Neural cell (in vitro differentiated cells): Measurements from ENCODE around the gene ARPC5. TPM values are rescaled to one million over a fixed set of nuclear protein-coding genes. Genes with fewer than 3 reads are reported as not detected.
"Not testable (repeated sequence)": the region's sequence is repeated elsewhere in the genome, so short reads cannot be mapped to it uniquely, and the experiment has no call there.

Experiments
- H2AFZ ChIP-seq: fragments of 200-600, 300-800 bp; sonication (generic), shearing (Covaris generic); 2 replicates; pipeline ENCODE4 v1.6.0; 2014; ENCODE audit warnings: low read depth, mild to moderate bottlenecking, antibody characterized with exemption, low read length, moderate library complexity
- H3F3A ChIP-seq: fragments of 200-600 bp; shearing (Covaris generic); 2 replicates; pipeline ENCODE4 v1.6.1; 2016; ENCODE audit warnings: mild to moderate bottlenecking, moderate library complexity, mixed read lengths, antibody characterized with exemption, low read length; ENCODE audit not compliant: insufficient read depth, poor library complexity, severe bottlenecking
- H3K27ac ChIP-seq: fragments of 200-600, 300-800 bp; sonication (generic), shearing (Covaris generic); 2 replicates; pipeline ENCODE4 v1.5.1; 2014; ENCODE audit warnings: mild to moderate bottlenecking, low read length, moderate library complexity
- H3K27me3 ChIP-seq: fragments of 300-800, 200-600 bp; sonication (generic), shearing (Covaris generic); 2 replicates; pipeline ENCODE4 v1.6.0; 2014; ENCODE audit warnings: mild to moderate bottlenecking, low read depth, low read length, moderate library complexity; ENCODE audit not compliant: insufficient read depth
- H3K36me3 ChIP-seq: fragments of 300-800, 200-600 bp; sonication (generic), shearing (Covaris generic); 2 replicates; pipeline ENCODE4 v1.5.1; 2014; ENCODE audit warnings: mild to moderate bottlenecking, antibody characterized with exemption, low read length, moderate library complexity; ENCODE audit not compliant: insufficient read depth
- H3K4me2 ChIP-seq: fragments of 300-800, 200-600 bp; sonication (generic), shearing (Covaris generic); 2 replicates; pipeline ENCODE4 v1.6.0; 2014; ENCODE audit warnings: mild to moderate bottlenecking, low read length
- H3K4me3 ChIP-seq: fragments of 300-800, 200-600 bp; sonication (generic), shearing (Covaris generic); 2 replicates; pipeline ENCODE4 v1.5.1; 2014; ENCODE audit warnings: mild to moderate bottlenecking, low read length, moderate library complexity
- H3K79me2 ChIP-seq: fragments of 200-600 bp; shearing (Covaris generic); replicated peaks from 2 replicates; pipeline ENCODE4 v1.6.0; 2014; ENCODE audit warnings: mild to moderate bottlenecking, low read length, moderate library complexity; ENCODE audit not compliant: insufficient read depth
- H3K9ac ChIP-seq: fragments of 300-800, 200-600 bp; sonication (generic), shearing (Covaris generic); 2 replicates; pipeline ENCODE4 v1.6.1; 2016; ENCODE audit warnings: mild to moderate bottlenecking, low read length, mixed read lengths
- H3K9me2 ChIP-seq: fragments of 200-600 bp; shearing (Covaris generic); 2 replicates; pipeline ENCODE4 v1.6.1; 2016; ENCODE audit warnings: mild to moderate bottlenecking, low read length, mixed read lengths; ENCODE audit not compliant: insufficient read depth
- H3K9me3 ChIP-seq: fragments of 200-600, 300-800 bp; sonication (generic), shearing (Covaris generic); 2 replicates; pipeline ENCODE4 v1.6.1; 2016; ENCODE audit warnings: mild to moderate bottlenecking, mixed run types, low read length, moderate library complexity, mixed read lengths
- H4K20me1 ChIP-seq: fragments of 200-600 bp; shearing (Covaris generic); 2 replicates; pipeline ENCODE4 v1.6.1; 2016; ENCODE audit warnings: mild to moderate bottlenecking, mixed run types; ENCODE audit not compliant: insufficient read depth
- EP300 ChIP-seq: fragments of 450-650 bp; conservative IDR thresholded peaks from 2 replicates; pipeline ENCODE4 v1.6.1; 2014; ENCODE audit warnings: antibody characterized with exemption, mild to moderate bottlenecking, moderate library complexity; ENCODE audit not compliant: poor library complexity, severe bottlenecking
- EZH2 ChIP-seq: fragments of 200-600, 300-800 bp; shearing (Covaris generic), sonication (generic); IDR thresholded peaks from 2 replicates; pipeline ENCODE4 v1.6.1; 2014; ENCODE audit warnings: antibody characterized with exemption, low read length, borderline replicate concordance, mild to moderate bottlenecking; ENCODE audit not compliant: insufficient read depth, poor library complexity, severe bottlenecking
- MXI1 ChIP-seq: fragments of 450-650 bp; conservative IDR thresholded peaks from 2 replicates; pipeline ENCODE4 v1.6.1; 2014; ENCODE audit warnings: antibody characterized with exemption, mild to moderate bottlenecking; ENCODE audit not compliant: poor library complexity, severe bottlenecking
- POLR2AphosphoS5 ChIP-seq: IDR thresholded peaks from 2 replicates; pipeline ENCODE4 v1.6.1; 2012
- RAD21 ChIP-seq: fragments of 450-650 bp; conservative IDR thresholded peaks from 2 replicates; pipeline ENCODE4 v1.6.1; 2014; ENCODE audit warnings: antibody characterized with exemption, mild to moderate bottlenecking, moderate library complexity
- SMC3 ChIP-seq: fragments of 450-650 bp; conservative IDR thresholded peaks from 2 replicates; pipeline ENCODE4 v1.6.1; 2014; ENCODE audit warnings: antibody characterized with exemption, mild to moderate bottlenecking, moderate library complexity; ENCODE audit not compliant: poor library complexity
- TAF1 ChIP-seq: IDR thresholded peaks from 2 replicates; pipeline ENCODE4 v1.6.1; 2012; ENCODE audit warnings: low read depth
- polyA plus RNA-seq: library from polyadenylated mRNA; depleted of rRNA; stranded (reverse); fragments of >200 nt; gene quantifications from 2 replicates; pipeline ENCODE4 v1.2.3, GENCODE V29; 2014
- TF ChIP-seq, protein P1 (sequence below): fragments of 450-650 bp; IDR thresholded peaks from 2 replicates; pipeline ENCODE4 v1.5.1; 2014; ENCODE audit warnings: antibody characterized with exemption, mild to moderate bottlenecking, moderate library complexity; ENCODE audit not compliant: poor library complexity, severe bottlenecking
- TF ChIP-seq, protein P2 (sequence below): IDR thresholded peaks from 2 replicates; pipeline ENCODE4 v1.6.1; 2012; ENCODE audit warnings: borderline replicate concordance

Gene ARPC5
- polyA plus RNA-seq, 1 donor from 2014 or later, result 197 TPM

DNA sequence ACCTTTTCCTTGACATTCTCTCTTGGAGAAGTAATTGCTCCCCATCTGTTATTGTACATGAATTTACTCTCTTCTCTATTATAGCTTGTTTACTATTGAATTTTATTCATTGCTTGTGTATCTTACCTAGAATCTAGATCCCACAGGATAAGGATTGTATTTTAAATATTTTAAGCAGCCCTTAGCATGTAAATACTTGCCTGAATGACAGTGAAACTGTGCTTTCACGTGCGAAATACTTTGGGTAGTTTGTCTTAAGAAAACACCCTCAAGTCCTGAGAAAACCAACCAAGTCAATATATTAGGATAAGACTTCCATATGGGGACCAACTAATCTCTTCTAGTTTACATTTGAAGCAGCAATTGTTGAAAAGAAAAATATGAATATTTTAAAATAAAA is 15.3 kb downstream of the ARPC5 start:
- H3K27me3 ChIP-seq, result no peaks in the 10 kb centered on the region
- TF ChIP-seq SMC3 (no peak), EP300 (no peak), POLR2AphosphoS5 (no peak), RAD21 (no peak), TAF1 (no peak), EZH2 (no peak), MXI1 (no peak)
- TF ChIP-seq, protein P1, sequence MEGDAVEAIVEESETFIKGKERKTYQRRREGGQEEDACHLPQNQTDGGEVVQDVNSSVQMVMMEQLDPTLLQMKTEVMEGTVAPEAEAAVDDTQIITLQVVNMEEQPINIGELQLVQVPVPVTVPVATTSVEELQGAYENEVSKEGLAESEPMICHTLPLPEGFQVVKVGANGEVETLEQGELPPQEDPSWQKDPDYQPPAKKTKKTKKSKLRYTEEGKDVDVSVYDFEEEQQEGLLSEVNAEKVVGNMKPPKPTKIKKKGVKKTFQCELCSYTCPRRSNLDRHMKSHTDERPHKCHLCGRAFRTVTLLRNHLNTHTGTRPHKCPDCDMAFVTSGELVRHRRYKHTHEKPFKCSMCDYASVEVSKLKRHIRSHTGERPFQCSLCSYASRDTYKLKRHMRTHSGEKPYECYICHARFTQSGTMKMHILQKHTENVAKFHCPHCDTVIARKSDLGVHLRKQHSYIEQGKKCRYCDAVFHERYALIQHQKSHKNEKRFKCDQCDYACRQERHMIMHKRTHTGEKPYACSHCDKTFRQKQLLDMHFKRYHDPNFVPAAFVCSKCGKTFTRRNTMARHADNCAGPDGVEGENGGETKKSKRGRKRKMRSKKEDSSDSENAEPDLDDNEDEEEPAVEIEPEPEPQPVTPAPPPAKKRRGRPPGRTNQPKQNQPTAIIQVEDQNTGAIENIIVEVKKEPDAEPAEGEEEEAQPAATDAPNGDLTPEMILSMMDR, result no peak
- TF ChIP-seq, protein P2, sequence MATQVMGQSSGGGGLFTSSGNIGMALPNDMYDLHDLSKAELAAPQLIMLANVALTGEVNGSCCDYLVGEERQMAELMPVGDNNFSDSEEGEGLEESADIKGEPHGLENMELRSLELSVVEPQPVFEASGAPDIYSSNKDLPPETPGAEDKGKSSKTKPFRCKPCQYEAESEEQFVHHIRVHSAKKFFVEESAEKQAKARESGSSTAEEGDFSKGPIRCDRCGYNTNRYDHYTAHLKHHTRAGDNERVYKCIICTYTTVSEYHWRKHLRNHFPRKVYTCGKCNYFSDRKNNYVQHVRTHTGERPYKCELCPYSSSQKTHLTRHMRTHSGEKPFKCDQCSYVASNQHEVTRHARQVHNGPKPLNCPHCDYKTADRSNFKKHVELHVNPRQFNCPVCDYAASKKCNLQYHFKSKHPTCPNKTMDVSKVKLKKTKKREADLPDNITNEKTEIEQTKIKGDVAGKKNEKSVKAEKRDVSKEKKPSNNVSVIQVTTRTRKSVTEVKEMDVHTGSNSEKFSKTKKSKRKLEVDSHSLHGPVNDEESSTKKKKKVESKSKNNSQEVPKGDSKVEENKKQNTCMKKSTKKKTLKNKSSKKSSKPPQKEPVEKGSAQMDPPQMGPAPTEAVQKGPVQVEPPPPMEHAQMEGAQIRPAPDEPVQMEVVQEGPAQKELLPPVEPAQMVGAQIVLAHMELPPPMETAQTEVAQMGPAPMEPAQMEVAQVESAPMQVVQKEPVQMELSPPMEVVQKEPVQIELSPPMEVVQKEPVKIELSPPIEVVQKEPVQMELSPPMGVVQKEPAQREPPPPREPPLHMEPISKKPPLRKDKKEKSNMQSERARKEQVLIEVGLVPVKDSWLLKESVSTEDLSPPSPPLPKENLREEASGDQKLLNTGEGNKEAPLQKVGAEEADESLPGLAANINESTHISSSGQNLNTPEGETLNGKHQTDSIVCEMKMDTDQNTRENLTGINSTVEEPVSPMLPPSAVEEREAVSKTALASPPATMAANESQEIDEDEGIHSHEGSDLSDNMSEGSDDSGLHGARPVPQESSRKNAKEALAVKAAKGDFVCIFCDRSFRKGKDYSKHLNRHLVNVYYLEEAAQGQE, result no peak
- H3K9me2 ChIP-seq, result no peaks in the 10 kb centered on the region
- H3K9ac ChIP-seq, result no peak overlapping the region
- no peaks in the 10 kb centered on the region for H3K79me2 ChIP-seq
- no peaks in the 10 kb centered on the region for H4K20me1 ChIP-seq
- no peak overlapping the region for H3K4me2 ChIP-seq
- H3K4me3 ChIP-seq, result no peak overlapping the region
- H3F3A ChIP-seq, result no peaks in the 10 kb centered on the region
- H3K9me3 ChIP-seq, result no peaks in the 10 kb centered on the region
- H3K27ac ChIP-seq, result no peak overlapping the region
- H3K36me3 ChIP-seq, result no peaks in the 10 kb centered on the region
- H2AFZ ChIP-seq, result no peak overlapping the region

DNA sequence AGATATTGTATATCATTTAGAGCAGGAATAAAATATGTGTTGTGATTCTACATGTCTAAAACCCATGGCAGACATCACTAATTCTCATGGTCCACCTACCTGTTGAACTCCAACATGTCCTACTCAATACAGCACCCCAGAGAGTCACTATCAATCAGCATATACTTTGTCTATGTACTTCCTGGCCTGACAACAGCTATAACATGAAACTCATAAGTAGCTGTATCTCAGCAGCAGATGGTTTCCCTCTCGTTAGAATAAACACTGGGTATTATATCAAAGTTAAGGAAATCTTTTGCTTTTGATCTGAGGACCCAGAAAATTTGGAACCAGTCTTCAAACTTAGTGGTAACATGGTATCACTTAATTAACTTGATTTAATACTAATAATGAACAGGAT is 15.8 kb downstream of the ARPC5 start:
- no peak overlapping the region for H3K9ac ChIP-seq
- H3K27me3 ChIP-seq, result no peaks in the 10 kb centered on the region
- H3K27ac ChIP-seq, result no peak overlapping the region
- TF ChIP-seq POLR2AphosphoS5 (no peak), EZH2 (no peak), EP300 (no peak), TAF1 (no peak), RAD21 (no peak), MXI1 (no peak), SMC3 (no peak)
- TF ChIP-seq, protein P2, result no peak
- TF ChIP-seq, protein P1, result no peak
- H2AFZ ChIP-seq, result no peak overlapping the region
- no peaks in the 10 kb centered on the region for H3F3A ChIP-seq
- H3K9me2 ChIP-seq, result no peaks in the 10 kb centered on the region
- H3K36me3 ChIP-seq, result no peaks in the 10 kb centered on the region
- no peak overlapping the region for H3K4me2 ChIP-seq
- H3K4me3 ChIP-seq, result no peak overlapping the region
- H3K79me2 ChIP-seq, result no peaks in the 10 kb centered on the region
- no peaks in the 10 kb centered on the region for H3K9me3 ChIP-seq
- no peaks in the 10 kb centered on the region for H4K20me1 ChIP-seq

DNA sequence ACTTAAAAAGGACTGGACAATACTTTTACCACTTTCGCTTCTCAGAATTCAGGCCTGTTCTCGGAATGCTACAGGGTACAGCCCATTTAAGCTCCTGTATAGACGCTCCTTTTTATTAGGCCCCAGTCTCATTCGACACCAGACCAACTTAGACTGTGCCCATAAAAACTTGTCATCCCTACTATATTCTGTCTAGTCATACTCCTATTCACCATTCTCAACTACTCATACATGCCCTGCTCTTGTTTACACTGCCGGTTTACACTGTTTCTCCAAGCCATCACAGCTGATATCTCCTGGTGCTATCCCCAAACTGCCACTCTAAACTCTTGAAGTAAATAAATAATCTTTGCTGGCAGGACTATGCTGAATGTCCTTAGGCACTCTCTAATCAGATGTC is 17.4 kb downstream of the ARPC5 start:
- not testable (repeated sequence) for H3K9me3 ChIP-seq, H4K20me1 ChIP-seq, H3K27me3 ChIP-seq, H3K27ac ChIP-seq, H3F3A ChIP-seq, H3K79me2 ChIP-seq, H3K9me2 ChIP-seq, H2AFZ ChIP-seq, H3K4me3 ChIP-seq, H3K4me2 ChIP-seq, H3K36me3 ChIP-seq, H3K9ac ChIP-seq
